HuH-7.5 (cell line): ENCODE results near the gene MT1HL1.
"Not testable (repeated sequence)": the region's sequence is repeated elsewhere in the genome, so short reads cannot be mapped to it uniquely, and the experiment has no call there.

Source experiments
- DNase-seq: peaks from one replicate; pipeline ENCODE4 v3.0.0; 2011; ENCODE audit warnings: low spot score

MT1HL1 gene

GRCh38 chr1:237016626-237017025, 12.4 kb upstream of the MT1HL1 start:
- no peak for DNase-seq

DNA sequence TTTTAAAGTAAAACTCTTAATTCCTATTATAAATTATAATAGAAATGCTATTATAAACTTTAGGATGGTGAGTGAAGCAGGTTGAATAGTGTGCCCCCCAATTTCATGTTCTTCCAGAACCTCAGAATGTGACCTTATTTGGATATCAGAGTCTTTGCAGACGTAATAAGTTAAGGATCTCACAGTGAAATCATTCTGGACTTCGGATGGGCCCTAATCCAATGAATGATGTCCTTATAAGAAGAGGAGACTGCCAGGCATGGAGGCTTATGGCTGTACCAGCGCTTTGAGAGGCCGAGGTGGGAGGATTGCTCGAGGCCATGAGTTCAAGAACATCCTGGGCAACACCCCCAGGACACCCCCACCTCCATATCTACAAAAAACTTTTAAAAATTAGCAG, 9.4 kb upstream of the MT1HL1 start:
- DNase-seq: no peak

- DNase-seq: no peak
These were observed 8.6 kb upstream of the MT1HL1 start for GRCh38 chr1:237012788-237013383.

GRCh38 chr1:237012361-237012760, 8.1 kb upstream of the MT1HL1 start:
- DNase-seq: no peak

DNA sequence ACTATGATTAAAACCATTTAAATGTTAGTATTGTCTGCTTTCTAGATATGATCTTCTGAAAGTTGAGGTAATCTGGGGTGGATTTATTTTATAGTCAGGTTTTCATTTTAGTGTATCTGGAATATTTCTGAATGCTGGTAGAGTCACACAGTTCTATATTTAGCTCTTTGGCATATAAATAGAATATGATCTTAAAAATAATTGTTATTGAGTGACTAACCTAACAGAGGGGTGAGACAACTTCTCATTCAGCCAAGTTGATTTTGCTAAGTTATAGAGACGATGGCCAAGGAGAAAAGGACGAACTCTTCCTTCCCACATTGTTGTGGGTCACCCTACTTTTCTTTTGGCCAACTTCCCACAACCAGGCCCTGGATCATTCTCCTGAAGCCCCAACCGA, 7.2 kb upstream of the MT1HL1 start:
- no peak for DNase-seq

GRCh38 chr1:237009611-237010010, 5.4 kb upstream of the MT1HL1 start:
- DNase-seq: no peak

GRCh38 chr1:237007147-237007881, 3.1 kb upstream of the MT1HL1 start:
- no peak for DNase-seq

GRCh38 chr1:237005674-237006073, 1.4 kb upstream of the MT1HL1 start:
- DNase-seq: no peak

GRCh38 chr1:237003516-237003915, 725 bp downstream of the MT1HL1 start:
- DNase-seq: no peak

GRCh38 chr1:237000191-237000590, 4.0 kb downstream of the MT1HL1 start:
- DNase-seq: no peak

DNA sequence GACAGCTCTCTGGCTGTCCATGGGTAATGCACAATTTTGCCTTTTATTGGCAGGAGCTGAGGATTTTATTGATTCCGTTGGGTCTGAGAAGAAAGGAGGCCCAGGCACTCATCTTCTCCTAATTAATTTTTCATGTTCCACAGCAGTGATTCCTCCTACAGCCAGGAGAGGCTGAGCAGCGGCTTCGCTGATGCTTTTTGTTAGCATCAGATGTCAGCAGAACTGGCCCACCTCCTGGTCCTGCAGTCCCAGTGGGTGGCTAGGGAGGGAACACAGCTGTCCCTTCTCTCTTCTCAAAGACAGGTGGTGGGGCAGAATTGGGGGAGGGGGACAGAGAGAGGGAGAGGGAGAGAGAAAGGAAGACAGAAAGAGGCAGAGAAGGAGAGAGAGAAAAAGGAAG, 5.7 kb downstream of the MT1HL1 start:
- DNase-seq: no peak

GRCh38 chr1:236997882-236998281, 6.4 kb downstream of the MT1HL1 start:
- no peak for DNase-seq

- DNase-seq: no peak
These were observed 6.9 kb downstream of the MT1HL1 start for GRCh38 chr1:236997361-236997760.

DNA sequence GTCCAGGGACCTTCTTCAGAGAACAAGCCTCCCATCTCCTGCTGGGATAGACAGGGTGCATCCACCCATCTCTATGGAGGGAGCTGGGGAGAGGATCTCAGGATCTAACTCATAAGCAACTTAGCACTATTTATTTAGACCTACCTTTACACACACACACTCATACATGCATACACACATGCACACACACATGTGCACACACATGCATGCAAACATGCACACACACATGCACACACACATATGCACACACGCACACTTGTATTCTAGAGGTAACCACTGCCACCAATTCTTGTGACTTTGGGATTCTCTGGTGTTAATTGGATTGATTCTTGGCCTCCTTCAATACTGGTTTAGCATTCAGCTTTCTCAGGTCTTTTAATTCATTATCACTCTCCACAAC, 9.8 kb downstream of the MT1HL1 start:
- no peak for DNase-seq

DNA sequence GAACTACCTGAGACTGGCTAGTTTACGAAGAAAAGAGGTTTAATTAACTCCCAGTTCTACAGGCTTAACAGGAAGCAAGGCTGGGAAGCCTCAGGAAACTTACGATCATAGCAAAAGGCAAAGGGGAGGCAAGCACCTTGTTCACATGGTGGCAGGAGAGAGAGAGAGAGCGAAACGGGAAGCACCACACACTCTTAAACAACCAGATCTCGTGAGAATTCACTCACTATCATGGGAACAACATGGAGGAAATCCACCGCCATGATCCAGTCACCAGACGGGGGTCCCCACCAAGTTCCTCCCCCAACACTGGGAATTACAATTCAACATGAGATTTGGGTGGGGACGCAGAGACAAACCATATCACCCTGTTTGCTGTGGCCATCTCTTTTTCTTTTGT, 11.8 kb downstream of the MT1HL1 start:
- no peak for DNase-seq

- DNase-seq: no peak
These were observed 14.2 kb downstream of the MT1HL1 start for GRCh38 chr1:236990052-236990445.

- DNase-seq: no peak
These were observed 14.8 kb downstream of the MT1HL1 start for GRCh38 chr1:236989290-236990051.

- DNase-seq: no peak
These were observed 20.4 kb downstream of the MT1HL1 start for GRCh38 chr1:236983818-236984217.

DNA sequence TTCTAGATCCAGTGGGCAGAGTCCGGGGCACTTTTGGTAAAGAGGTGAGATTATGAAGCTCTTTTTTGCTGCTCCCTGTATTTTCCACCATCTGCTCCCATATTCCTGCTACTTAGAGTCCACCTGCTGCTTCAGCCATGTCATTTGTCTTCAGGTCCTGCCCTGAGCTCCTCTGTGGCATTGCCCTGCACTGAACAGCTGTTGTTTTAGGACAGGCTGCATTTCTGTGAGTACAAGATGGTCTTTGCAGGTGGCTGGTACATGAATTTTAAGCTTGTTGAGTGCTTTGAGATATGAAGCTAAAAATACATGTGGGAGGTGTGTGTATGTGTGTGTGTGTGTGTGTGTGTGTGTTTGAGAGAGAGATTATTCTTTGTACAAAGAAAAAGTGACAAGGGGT, 21.9 kb downstream of the MT1HL1 start:
- DNase-seq: no peak

GRCh38 chr1:236981431-236981830, 22.8 kb downstream of the MT1HL1 start:
- not testable (repeated sequence) for DNase-seq

- DNase-seq: no peak
These were observed 23.6 kb downstream of the MT1HL1 start for GRCh38 chr1:236980673-236981072.

DNA sequence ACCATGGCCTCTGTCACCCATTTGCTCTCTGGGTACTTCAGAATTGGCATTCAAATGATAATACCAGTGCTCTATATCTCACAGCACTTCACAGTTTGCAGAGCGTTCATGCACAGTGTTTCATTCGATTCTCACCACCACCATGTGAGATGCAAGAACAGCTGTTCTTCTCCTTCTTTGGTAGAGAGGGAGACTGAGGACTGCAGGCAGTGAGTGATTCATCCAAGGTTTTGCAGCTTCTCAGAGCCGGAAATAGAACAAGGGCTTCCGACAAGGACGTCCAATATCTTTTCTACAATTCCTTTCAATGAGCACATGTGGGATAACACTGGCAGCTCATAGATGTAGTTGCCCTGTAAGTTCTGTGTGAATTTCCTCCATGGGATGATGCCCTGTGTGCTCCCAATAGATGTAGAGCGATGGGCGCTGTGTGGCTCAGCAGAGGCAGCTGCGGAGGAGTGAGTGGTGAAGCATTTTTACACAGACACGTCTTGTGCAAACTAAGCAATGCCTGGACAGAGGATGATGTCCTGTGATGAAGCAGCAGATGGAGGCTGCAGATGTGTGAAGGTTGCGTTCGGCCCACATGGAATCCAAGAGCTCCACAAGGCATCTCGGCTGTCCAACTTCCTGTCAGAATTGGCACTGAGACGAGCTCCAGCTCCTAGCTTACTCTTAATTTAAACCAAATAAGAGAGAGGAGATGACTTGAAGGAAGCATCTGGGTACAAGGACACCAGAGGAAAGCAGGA, 24.9 kb downstream of the MT1HL1 start:
- no peak for DNase-seq

DNA sequence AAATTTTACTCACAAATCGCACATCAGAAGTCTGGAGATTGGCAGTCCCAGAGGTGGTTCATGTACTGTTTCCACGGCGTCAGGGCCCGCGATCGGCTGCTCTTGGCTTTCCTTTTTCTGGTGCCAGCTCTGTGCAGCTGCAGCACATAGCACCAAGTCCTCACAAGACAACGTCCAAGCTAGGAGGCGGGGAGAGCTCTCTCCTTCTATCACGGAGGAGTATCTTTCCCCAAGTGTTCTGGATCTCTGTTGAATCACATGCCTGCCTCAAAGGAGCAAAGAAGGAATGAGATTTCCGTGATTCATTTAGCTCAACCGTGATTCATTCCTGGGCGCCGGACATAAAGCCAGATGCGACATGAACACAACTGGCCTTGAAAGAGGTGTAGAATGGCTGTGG, 25.5 kb downstream of the MT1HL1 start:
- no peak for DNase-seq
